Right atrium auricular region (tissue), 2 donors: ENCODE results near the gene CPM. TPM values are rescaled to one million over a fixed set of nuclear protein-coding genes. Genes with fewer than 3 reads are reported as not detected.

Experiments used
- DNase-seq: peaks from one replicate; pipeline ENCODE4 v3.0.0-alpha.2; 2019; ENCODE audit warnings: low spot score
- H3K27ac ChIP-seq, 2 donors: fragments of 200-600 bp; sonication (generic); 1 replicate in 1 of 2; 2 replicates in 1 of 2; pipeline ENCODE4 v1.5.1; 2016 to 2019
- H3K27me3 ChIP-seq, 2 donors: fragments of 200-600 bp; sonication (generic); one replicate each; pipeline versions ENCODE4 v1.5.1 to v1.6.0; 2017 to 2019
- H3K36me3 ChIP-seq: fragments of 200-600 bp; sonication (generic); one replicate; pipeline ENCODE4 v1.5.1; 2016
- H3K4me1 ChIP-seq, 2 donors: fragments of 200-600 bp; sonication (generic); one replicate each; pipeline versions ENCODE4 v1.5.1 to v1.6.0; 2017 to 2019
- H3K4me3 ChIP-seq, 2 donors: fragments of 200-600 bp; sonication (generic); 1 replicate in 1 of 2; 2 replicates in 1 of 2; pipeline ENCODE4 v1.5.1; 2017 to 2019; ENCODE audit warnings: mild to moderate bottlenecking in 1 of 2, moderate library complexity in 1 of 2
- H3K9me3 ChIP-seq, 2 donors: fragments of 200-600 bp; sonication (generic); one replicate each; pipeline ENCODE4 v1.5.1; 2019
- CTCF ChIP-seq, 2 donors: fragments of 200-600 bp; sonication (generic); IDR thresholded peaks; one replicate each; pipeline ENCODE4 v1.5.1; 2019; ENCODE audit warnings: antibody characterized with exemption in 2 of 2
- total RNA-seq, 2 donors: library from RNA; depleted of rRNA; stranded (reverse); fragments of >200 nt; gene quantifications; one replicate each; pipeline ENCODE4 v1.1.0, GENCODE V29; 2016

Gene CPM
- total RNA-seq, 2 donors from 2014 or later: 19.8 to 21.9 TPM

- no peaks in the 10 kb centered on the region for H3K36me3 ChIP-seq
- TF ChIP-seq CTCF (IDR thresholded peaks at IDR 0.05): no peak
- H3K4me1 ChIP-seq: no peaks in the 10 kb centered on the region
- no peaks in the 10 kb centered on the region for H3K9me3 ChIP-seq
- no peaks in the 10 kb centered on the region for H3K27me3 ChIP-seq
- no peak for DNase-seq
- H3K27ac ChIP-seq: no peak overlapping the region
- H3K4me3 ChIP-seq: no peak overlapping the region
Observed at GRCh38 chr12:68910128-68910527, 22.8 kb downstream of the CPM start.

DNA sequence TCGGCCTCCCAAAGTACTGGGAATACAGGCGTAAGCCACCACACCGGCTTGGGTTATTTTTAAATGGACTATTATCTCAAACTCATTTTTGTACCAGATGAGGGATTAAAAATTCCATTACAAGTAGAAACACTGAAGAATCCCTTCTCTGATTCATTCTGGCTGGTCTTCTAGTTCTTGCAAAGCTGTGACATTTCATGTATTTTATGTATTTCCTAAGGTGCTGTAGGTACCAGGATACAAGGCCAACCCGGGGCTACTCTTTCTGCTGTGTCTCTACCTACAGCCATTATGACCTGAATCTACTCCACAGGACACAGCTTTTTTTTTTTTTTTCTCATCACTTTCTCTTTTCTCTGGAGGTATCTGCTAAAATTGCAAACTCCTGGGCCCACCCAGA is 24.9 kb downstream of the CPM start:
- Histone ChIP-seq H3K9me3 (no peaks in the 10 kb centered on the region), H3K4me1 (no peaks in the 10 kb centered on the region), H3K27ac (no peak overlapping the region), H3K4me3 (no peak overlapping the region), H3K36me3 (no peaks in the 10 kb centered on the region), H3K27me3 (no peaks in the 10 kb centered on the region)
- no peak for DNase-seq
- TF ChIP-seq CTCF (IDR thresholded peaks at IDR 0.05): no peak

DNA sequence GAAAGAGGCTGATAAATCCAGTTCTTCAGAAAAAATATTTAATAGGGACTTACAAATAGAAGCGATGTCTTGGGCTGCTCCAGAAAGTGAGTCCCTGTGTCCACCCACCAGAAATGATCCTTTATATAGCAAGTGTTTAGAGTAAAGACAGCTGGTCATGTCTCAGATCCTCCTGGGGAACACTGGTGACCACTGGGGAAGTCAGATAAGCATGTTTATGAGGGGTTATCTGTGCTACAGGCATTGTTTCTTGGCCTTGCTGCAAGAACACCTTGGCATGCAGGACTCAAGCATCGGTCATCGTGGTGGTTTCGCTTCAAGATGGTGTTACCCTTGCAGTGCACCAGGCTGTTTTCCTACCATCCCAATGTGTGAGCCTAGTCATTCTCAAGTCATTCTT is 27.2 kb downstream of the CPM start:
- H3K36me3 ChIP-seq: no peaks in the 10 kb centered on the region
- no peak overlapping the region for H3K27ac ChIP-seq
- no peaks in the 10 kb centered on the region for H3K27me3 ChIP-seq
- DNase-seq: no peak
- TF ChIP-seq CTCF (IDR thresholded peaks at IDR 0.05): no peak
- H3K4me1 ChIP-seq: no peaks in the 10 kb centered on the region
- no peaks in the 10 kb centered on the region for H3K9me3 ChIP-seq
- no peak overlapping the region for H3K4me3 ChIP-seq

DNA sequence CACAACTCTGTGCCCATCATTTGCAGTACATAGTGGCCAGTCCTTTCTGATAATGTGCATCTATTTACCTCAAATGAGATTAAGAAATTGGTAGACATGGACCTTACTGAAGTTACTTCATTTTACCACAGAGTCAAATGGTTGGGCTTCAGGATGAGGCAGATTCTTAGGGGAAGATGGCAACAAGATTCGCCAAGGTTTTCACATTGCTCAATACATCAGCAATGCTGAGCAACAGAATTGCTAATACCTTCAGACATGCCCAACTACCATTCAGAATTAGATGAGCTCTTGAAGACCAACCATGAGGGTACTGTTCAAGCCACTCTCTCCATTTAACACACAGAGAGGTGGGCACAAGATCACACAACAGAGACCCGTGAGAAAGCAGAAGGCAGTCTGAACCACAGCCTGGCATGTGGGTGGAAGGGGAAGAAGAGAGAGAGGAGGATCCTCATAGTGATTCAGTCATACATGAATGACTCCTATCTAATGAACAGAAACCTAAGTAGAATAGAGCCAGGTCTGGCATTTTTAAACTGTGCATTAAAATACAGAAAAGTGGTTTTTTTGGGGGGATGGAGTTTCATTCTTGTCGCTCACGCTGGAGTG is 28.5 kb downstream of the CPM start:
- H3K4me1 ChIP-seq: no peaks in the 10 kb centered on the region
- no peaks in the 10 kb centered on the region for H3K36me3 ChIP-seq
- no peak for DNase-seq
- H3K4me3 ChIP-seq: no peak overlapping the region
- TF ChIP-seq CTCF (IDR thresholded peaks at IDR 0.05): no peak
- H3K9me3 ChIP-seq: no peaks in the 10 kb centered on the region
- H3K27ac ChIP-seq: no peak overlapping the region
- no peaks in the 10 kb centered on the region for H3K27me3 ChIP-seq

DNA sequence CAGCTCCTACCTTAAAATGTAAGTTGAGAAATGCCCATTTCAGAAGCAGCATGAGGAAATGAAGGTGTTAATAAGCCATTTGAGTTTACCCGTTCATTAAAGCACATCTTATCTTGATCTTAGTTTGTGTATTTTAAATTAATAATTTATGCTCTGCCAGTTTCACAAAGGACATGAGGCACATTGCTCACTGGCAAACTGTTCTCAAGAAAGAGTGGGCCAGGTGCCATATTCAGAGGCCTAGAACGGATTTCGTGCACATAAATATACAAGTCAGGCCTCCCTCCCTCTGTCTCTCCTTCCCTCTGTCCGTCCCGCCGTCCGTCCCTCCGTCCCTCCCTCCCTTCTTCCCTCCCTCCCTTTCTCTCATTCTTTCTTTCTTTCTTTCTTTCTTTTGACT is 29.5 kb downstream of the CPM start:
- no peak for DNase-seq
- Histone ChIP-seq H3K4me3 (no peak overlapping the region), H3K27me3 (no peaks in the 10 kb centered on the region), H3K27ac (no peak overlapping the region), H3K9me3 (no peaks in the 10 kb centered on the region), H3K36me3 (no peaks in the 10 kb centered on the region), H3K4me1 (no peaks in the 10 kb centered on the region)
- TF ChIP-seq CTCF (IDR thresholded peaks at IDR 0.05): no peak

- no peaks in the 10 kb centered on the region for H3K36me3 ChIP-seq
- DNase-seq: no peak
- no peaks in the 10 kb centered on the region for H3K27me3 ChIP-seq
- H3K4me3 ChIP-seq: no peak overlapping the region
- no peak overlapping the region for H3K27ac ChIP-seq
- H3K4me1 ChIP-seq: no peaks in the 10 kb centered on the region
- H3K9me3 ChIP-seq: no peaks in the 10 kb centered on the region
- no peak for TF ChIP-seq CTCF (IDR thresholded peaks at IDR 0.05)
Observed at GRCh38 chr12:68901551-68901950, 31.4 kb downstream of the CPM start.
